Measurements from ENCODE around the gene CDH13.

CDH13 gene

GRCh38 chr16:82783933-82784572, 157.3 kb downstream of the CDH13 start:
- DNase-seq (ENCODE audit: low read depth in 2 of 2): no peak

- DNase-seq (ENCODE audit: low read depth in 2 of 2): no peak
These were observed 157.8 kb downstream of the CDH13 start for GRCh38 chr16:82784573-82784968.

- no peak for DNase-seq (ENCODE audit: low read depth in 2 of 2)
These were observed 161.5 kb downstream of the CDH13 start for GRCh38 chr16:82788225-82788624.

GRCh38 chr16:82788919-82789318, 162.2 kb downstream of the CDH13 start:
- no peak for DNase-seq (ENCODE audit: low read depth in 2 of 2)

GRCh38 chr16:82792693-82793092, 165.9 kb downstream of the CDH13 start:
- DNase-seq (ENCODE audit: low read depth in 2 of 2): no peak

- DNase-seq (ENCODE audit: low read depth in 2 of 2): no peak
These were observed 166.9 kb downstream of the CDH13 start for GRCh38 chr16:82793528-82794245.

GRCh38 chr16:82796047-82796446, 169.3 kb downstream of the CDH13 start:
- no peak for DNase-seq (ENCODE audit: low read depth in 2 of 2)

GRCh38 chr16:82801361-82801760, 174.6 kb downstream of the CDH13 start:
- DNase-seq (ENCODE audit: low read depth in 2 of 2): no peak

- DNase-seq (ENCODE audit: low read depth in 2 of 2): no peak
These were observed 179.1 kb downstream of the CDH13 start for GRCh38 chr16:82805866-82806265.

- DNase-seq (ENCODE audit: low read depth in 2 of 2): no peak
These were observed 180.5 kb downstream of the CDH13 start for GRCh38 chr16:82807311-82807710.

GRCh38 chr16:82808036-82808435, 181.3 kb downstream of the CDH13 start:
- DNase-seq (ENCODE audit: low read depth in 2 of 2): no peak

GRCh38 chr16:82810077-82810476, 183.3 kb downstream of the CDH13 start:
- no peak for DNase-seq (ENCODE audit: low read depth in 2 of 2)

GRCh38 chr16:82814059-82814458, 187.3 kb downstream of the CDH13 start:
- no peak for DNase-seq (ENCODE audit: low read depth in 2 of 2)

- DNase-seq (ENCODE audit: low read depth in 2 of 2): no peak
These were observed 192.5 kb downstream of the CDH13 start for GRCh38 chr16:82819286-82819685.

GRCh38 chr16:82820855-82821254, 194.1 kb downstream of the CDH13 start:
- DNase-seq (ENCODE audit: low read depth in 2 of 2): no peak

- no peak for DNase-seq (ENCODE audit: low read depth in 2 of 2)
These were observed 197.6 kb downstream of the CDH13 start for GRCh38 chr16:82824408-82824807.

GRCh38 chr16:82829301-82829700, 202.5 kb downstream of the CDH13 start:
- peak in 1 of 2 experiments; percentile 17 for DNase-seq (ENCODE audit: low read depth in 2 of 2)

GRCh38 chr16:82830944-82831343, 204.2 kb downstream of the CDH13 start:
- DNase-seq (ENCODE audit: low read depth in 2 of 2): no peak

GRCh38 chr16:82832821-82833220, 206.1 kb downstream of the CDH13 start:
- DNase-seq (ENCODE audit: low read depth in 2 of 2): peak; percentile 77 to 79

- no peak for DNase-seq (ENCODE audit: low read depth in 2 of 2)
These were observed 206.7 kb downstream of the CDH13 start for GRCh38 chr16:82833378-82833993.

- DNase-seq (ENCODE audit: low read depth in 2 of 2): no peak
These were observed 207.5 kb downstream of the CDH13 start for GRCh38 chr16:82834151-82834815.

GRCh38 chr16:82835487-82836155, 208.9 kb downstream of the CDH13 start:
- peak; percentile 30 to 34 for DNase-seq (ENCODE audit: low read depth in 2 of 2)

Measured in fibroblast of skin of left quadriceps (primary cell).